Tibial artery (tissue), 4 donors: ENCODE results near the gene ACSS1.

Experiments
- DNase-seq, 2 donors: peaks; one replicate each; pipeline ENCODE4 v3.0.0-alpha.2; 2019
- H3K27ac ChIP-seq, 2 donors: fragments of 200-600 bp; sonication (generic) in 1 of 2; 1 replicate in 1 of 2; 2 replicates in 1 of 2; pipeline ENCODE4 v1.5.1; 2018 to 2019; ENCODE audit warnings: mild to moderate bottlenecking in 1 of 2
- H3K27me3 ChIP-seq, 2 donors: fragments of 200-600 bp; sonication (generic) in 1 of 2; one replicate each; pipeline versions ENCODE4 v1.5.1 to v1.6.0; 2016 to 2019
- H3K36me3 ChIP-seq, 3 donors: fragments of 200-600 bp; sonication (generic) in 2 of 3; one replicate each; pipeline ENCODE4 v1.5.1; 2016 to 2019; ENCODE audit warnings: mild to moderate bottlenecking in 2 of 3
- H3K4me1 ChIP-seq, 4 donors: fragments of 200-600 bp; sonication (generic) in 2 of 4; 1 replicate in 3 of 4; 2 replicates in 1 of 4; pipeline ENCODE4 v1.5.1; 2016 to 2019
- H3K4me3 ChIP-seq, 2 donors: fragments of 200-600 bp; sonication (generic) in 1 of 2; 1 replicate in 1 of 2; 2 replicates in 1 of 2; pipeline ENCODE4 v1.5.1; 2018 to 2019; ENCODE audit warnings: mild to moderate bottlenecking in 2 of 2
- H3K9me3 ChIP-seq, 3 donors: fragments of 200-600 bp; sonication (generic) in 1 of 3; one replicate each; pipeline ENCODE4 v1.5.1; 2016 to 2019
- CTCF ChIP-seq, 2 experiments: fragments of 200-600 bp in 1 of 2; fragments of 450-650 bp in 1 of 2; IDR thresholded peaks; one replicate each; pipeline ENCODE4 v1.5.1; 2017 to 2019; ENCODE audit warnings: antibody characterized with exemption in 2 of 2, mild to moderate bottlenecking in 1 of 2, moderate library complexity in 1 of 2
- intact Hi-C: fragments of 100-400 bp; cut with DNase I; formaldehyde crosslinking; loops from one replicate; pipeline ENCODE4 v1.15.0; 2023; ENCODE audit warnings: low total_unique reads

ACSS1 gene

GRCh38 chr20:25090492-25091429 is 32.8 kb upstream of the ACSS1 start:
- Histone ChIP-seq H3K27me3 (peaks cover 0 to 60% of the 10 kb centered on the region in 2 donors), H3K4me3 (no peak overlapping the region), H3K36me3 (no peaks in the 10 kb centered on the region), H3K27ac (no peak overlapping the region), H3K9me3 (no peaks in the 10 kb centered on the region), H3K4me1 (no peaks in the 10 kb centered on the region)
- no peak for TF ChIP-seq CTCF (IDR thresholded peaks at IDR 0.05)
- DNase-seq: no peak
- intact Hi-C loops: no loop called here

GRCh38 chr20:25089662-25090061 is 31.7 kb upstream of the ACSS1 start:
- Histone ChIP-seq H3K27me3 (peaks cover 0 to 71% of the 10 kb centered on the region in 2 donors), H3K36me3 (no peaks in the 10 kb centered on the region), H3K4me3 (no peak overlapping the region), H3K9me3 (no peaks in the 10 kb centered on the region), H3K4me1 (peaks cover 0 to 5% (median under 1%) of the 10 kb centered on the region in 4 donors), H3K27ac (no peak overlapping the region)
- TF ChIP-seq CTCF (IDR thresholded peaks at IDR 0.05): no peak
- intact Hi-C loops: no loop called here
- no peak for DNase-seq

GRCh38 chr20:25089096-25089495 is 31.2 kb upstream of the ACSS1 start:
- intact Hi-C loops: no loop called here

GRCh38 chr20:25088267-25088666 is 30.3 kb upstream of the ACSS1 start:
- peaks cover 3 to 85% of the 10 kb centered on the region in 2 donors for H3K27me3 ChIP-seq
- no peak overlapping the region for H3K4me3 ChIP-seq
- peaks cover 0 to 18% (median 14%) of the 10 kb centered on the region in 4 donors for H3K4me1 ChIP-seq
- H3K36me3 ChIP-seq: no peaks in the 10 kb centered on the region
- H3K9me3 ChIP-seq: no peaks in the 10 kb centered on the region
- no peak for DNase-seq
- H3K27ac ChIP-seq: no peak overlapping the region
- no peak for TF ChIP-seq CTCF (IDR thresholded peaks at IDR 0.05)
- intact Hi-C loops: no loop called here

More at GRCh38 chr20:25089096-25089495, 31.2 kb upstream of the ACSS1 start:
- TF ChIP-seq CTCF (IDR thresholded peaks at IDR 0.05): no peak
- Histone ChIP-seq H3K4me1 (peaks cover 0 to 10% (median 5%) of the 10 kb centered on the region in 4 donors), H3K4me3 (no peak overlapping the region), H3K27ac (no peak overlapping the region), H3K27me3 (peaks cover 0 to 77% of the 10 kb centered on the region in 2 donors), H3K9me3 (no peaks in the 10 kb centered on the region), H3K36me3 (no peaks in the 10 kb centered on the region)
- no peak for DNase-seq

- Histone ChIP-seq H3K27ac (no peak overlapping the region), H3K4me1 (peaks cover 0 to 20% (median 15%) of the 10 kb centered on the region in 4 donors), H3K36me3 (no peaks in the 10 kb centered on the region), H3K9me3 (no peaks in the 10 kb centered on the region), H3K27me3 (peaks cover 3 to 93% of the 10 kb centered on the region in 2 donors), H3K4me3 (no peak overlapping the region)
- TF ChIP-seq CTCF (IDR thresholded peaks at IDR 0.05): no peak
- intact Hi-C loops: no loop called here
- DNase-seq: no peak
These were observed 29.4 kb upstream of the ACSS1 start for GRCh38 chr20:25087186-25087929.
